AG09309 (cell line): ENCODE results near the gene WASHC4.

Experiments used
- DNase-seq: peaks from one replicate; pipeline ENCODE4 v3.0.0-alpha.2; 2010; ENCODE audit warnings: low read depth
- H3K4me3 ChIP-seq: 2 replicates; pipeline ENCODE4 v1.5.1; 2011; ENCODE audit warnings: mild to moderate bottlenecking, low read depth, low read length, moderate library complexity; ENCODE audit not compliant: control insufficient read depth
- TF ChIP-seq, protein P1 (sequence below): IDR thresholded peaks from 2 replicates; pipeline ENCODE4 v1.5.1; 2011; ENCODE audit warnings: mild to moderate bottlenecking, low read depth, low read length, inconsistent platforms; ENCODE audit not compliant: insufficient read depth, control insufficient read depth; ENCODE audit errors: missing control alignments

The WASHC4 gene

DNA sequence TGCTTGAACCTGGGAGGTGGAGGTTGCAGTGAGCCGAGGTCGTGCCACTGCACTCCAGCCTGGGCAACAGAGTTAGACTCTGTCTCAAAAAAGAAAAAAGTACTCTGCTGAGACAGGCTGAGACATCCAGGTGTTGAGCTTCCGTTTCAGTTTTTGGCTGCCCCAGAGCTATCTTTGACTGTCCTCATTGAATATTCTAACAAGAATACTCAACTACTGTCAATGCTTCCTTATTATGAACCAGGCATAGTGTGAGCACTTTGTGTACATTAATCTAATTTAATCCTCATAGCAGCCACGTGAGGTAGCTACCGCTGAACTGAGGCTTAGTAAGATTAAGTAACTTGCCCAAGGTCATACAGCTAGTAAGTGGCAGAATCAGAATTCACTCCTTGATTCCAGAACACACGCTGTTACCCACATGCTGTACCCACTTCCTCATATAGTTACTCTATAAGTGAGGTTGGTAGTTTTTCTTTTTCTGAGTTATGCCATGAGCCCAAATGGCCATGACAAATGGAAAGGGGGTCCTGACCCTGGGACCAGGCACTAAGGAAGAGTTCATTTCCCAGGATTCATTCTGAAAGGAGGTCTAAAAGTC lies 34.5 kb upstream of the WASHC4 start:
- H3K4me3 ChIP-seq: no peak overlapping the region
- TF ChIP-seq, protein P1, sequence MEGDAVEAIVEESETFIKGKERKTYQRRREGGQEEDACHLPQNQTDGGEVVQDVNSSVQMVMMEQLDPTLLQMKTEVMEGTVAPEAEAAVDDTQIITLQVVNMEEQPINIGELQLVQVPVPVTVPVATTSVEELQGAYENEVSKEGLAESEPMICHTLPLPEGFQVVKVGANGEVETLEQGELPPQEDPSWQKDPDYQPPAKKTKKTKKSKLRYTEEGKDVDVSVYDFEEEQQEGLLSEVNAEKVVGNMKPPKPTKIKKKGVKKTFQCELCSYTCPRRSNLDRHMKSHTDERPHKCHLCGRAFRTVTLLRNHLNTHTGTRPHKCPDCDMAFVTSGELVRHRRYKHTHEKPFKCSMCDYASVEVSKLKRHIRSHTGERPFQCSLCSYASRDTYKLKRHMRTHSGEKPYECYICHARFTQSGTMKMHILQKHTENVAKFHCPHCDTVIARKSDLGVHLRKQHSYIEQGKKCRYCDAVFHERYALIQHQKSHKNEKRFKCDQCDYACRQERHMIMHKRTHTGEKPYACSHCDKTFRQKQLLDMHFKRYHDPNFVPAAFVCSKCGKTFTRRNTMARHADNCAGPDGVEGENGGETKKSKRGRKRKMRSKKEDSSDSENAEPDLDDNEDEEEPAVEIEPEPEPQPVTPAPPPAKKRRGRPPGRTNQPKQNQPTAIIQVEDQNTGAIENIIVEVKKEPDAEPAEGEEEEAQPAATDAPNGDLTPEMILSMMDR: no peak
- no peak for DNase-seq

DNA sequence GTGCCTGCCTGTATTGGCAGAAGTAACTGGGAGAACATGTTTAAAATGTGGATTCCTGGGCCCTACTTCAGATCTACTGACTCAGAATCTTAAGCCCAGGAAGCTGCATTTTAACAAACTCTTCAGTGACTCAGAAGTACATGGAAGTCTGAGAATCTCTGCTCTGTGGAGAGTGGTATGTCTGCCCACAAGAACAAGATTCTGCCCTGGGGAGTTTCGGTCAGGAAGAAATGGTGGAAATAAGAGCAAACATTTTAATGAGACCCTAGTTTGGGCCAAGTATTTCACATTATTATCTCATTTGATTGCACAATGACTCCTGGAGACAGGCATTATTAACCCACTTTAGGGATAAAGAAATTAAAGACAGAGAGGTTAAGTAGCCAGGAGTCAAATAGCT lies 31.4 kb upstream of the WASHC4 start:
- TF ChIP-seq, protein P1: no peak
- H3K4me3 ChIP-seq: no peak overlapping the region
- peak; percentile 83 for DNase-seq

DNA sequence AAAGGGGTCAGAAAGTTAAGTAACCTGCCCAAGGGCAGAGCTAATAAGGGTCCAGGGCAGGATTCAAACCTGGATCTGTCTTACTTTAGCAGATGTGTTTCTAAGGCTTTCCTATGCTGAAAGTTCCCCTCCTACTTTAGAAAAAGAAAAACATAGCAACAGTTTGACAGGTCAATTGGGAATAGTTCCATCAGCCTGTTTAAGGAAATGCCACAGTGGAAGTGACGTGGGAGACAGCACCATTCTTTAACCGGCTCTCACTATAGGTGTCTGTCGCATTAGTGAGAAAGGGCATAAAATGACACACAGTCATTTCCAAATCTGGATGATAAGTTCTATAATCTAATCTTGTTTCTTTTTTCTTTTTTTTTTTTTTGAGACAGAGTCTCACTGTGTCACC lies 30.6 kb upstream of the WASHC4 start:
- DNase-seq: no peak
- no peak overlapping the region for H3K4me3 ChIP-seq
- TF ChIP-seq, protein P1: no peak

DNA sequence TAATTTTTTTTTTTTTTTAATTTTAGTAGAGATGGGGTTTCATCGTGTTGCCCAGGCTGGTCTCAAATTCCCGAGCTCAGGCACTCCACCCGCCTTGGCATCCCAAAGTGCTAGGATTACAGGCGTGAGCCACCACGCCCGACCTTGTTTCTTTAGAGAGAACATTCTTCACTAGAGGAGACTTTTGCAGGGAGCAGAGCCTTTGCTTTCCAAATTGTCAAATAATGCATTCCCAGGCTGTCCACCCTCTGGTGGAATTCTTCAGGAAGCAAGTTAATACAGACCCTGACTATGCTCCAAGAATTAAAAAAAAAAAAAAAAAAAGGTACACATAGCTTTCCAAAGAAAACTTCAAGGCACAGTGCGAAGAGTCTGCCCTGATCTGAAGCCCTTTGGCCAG lies 30.1 kb upstream of the WASHC4 start:
- DNase-seq: no peak
- no peak overlapping the region for H3K4me3 ChIP-seq
- TF ChIP-seq, protein P1: no peak

DNA sequence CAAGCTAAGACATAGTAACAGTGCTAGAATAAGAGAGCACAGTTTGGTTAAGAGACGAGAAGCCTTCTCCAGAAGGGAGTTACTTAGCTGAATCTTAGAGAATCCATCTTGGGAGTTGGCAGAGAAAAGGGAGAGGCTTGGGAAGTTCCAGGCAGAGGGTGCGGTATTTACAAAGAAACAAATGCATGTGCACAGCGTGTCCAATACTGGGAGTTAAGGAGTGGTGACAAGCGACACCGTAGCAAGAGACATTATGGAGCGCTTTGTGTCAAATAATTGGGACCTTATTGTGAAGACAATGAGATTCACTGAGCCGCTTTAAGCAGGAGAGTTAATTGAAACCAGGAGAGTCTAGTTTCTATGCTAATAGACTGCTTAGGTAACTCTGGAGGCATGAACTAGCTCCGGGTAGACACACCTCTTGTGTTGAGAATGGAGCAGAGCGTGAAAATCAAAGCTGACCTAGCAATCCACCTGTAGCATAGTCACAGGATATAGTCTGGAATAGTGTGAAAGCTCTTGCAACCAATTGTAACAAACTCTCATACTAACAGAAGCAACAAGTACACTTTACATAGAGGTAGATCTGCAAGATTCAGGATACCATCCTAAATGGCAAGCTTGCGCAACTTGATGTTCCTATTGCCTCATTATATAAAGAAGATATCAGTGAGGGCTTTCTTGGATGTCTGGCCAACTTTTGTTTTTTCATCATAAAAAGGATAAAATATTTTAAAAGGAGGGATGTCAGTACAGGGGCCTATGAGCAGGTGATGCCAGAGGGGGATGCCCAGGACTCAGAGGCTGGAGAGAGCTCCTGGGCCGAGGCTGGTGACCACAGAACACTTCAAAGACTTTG lies 28.6 kb upstream of the WASHC4 start:
- TF ChIP-seq, protein P1: no peak
- DNase-seq: no peak
- H3K4me3 ChIP-seq: no peak overlapping the region

DNA sequence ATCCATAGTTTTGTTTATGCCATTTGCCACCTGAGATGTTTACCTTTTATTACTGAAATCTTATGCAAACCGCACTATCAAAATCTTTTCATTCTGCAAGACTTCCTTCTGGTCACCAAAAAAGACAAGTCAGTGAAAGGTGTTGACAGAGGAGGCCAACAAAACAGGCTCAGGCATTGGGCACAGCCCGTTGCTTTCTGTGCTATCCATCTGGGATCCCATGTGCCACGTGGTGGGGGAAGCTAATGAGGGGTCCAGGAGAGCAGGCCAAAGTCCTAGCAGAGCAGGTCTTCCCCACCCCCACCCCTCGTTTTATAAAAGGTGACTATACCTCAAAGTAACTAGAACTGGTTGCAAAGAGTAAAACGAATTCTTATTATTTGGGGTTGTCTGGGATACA lies 24.5 kb upstream of the WASHC4 start:
- no peak for DNase-seq
- TF ChIP-seq, protein P1: no peak
- peak overlapping the region; percentile 86 for H3K4me3 ChIP-seq
